BLaER1 (cell line): ENCODE data around the gene PLCL2.
"Not testable (repeated sequence)": the region's sequence is repeated elsewhere in the genome, so short reads cannot be mapped to it uniquely, and the experiment has no call there.

Experiments used
- H3K27ac ChIP-seq: shearing (Covaris generic); formaldehyde crosslinking; 2 replicates; pipeline ENCODE4 v1.8.1; 2022
- H3K27me3 ChIP-seq: shearing (Covaris generic); formaldehyde crosslinking; 2 replicates; pipeline ENCODE4 v1.8.1; 2022
- H3K36me3 ChIP-seq: shearing (Covaris generic); formaldehyde crosslinking; 2 replicates; pipeline ENCODE4 v1.8.1; 2022
- H3K4me1 ChIP-seq: shearing (Covaris generic); formaldehyde crosslinking; 2 replicates; pipeline ENCODE4 v1.8.1; 2022
- H3K4me2 ChIP-seq: shearing (Covaris generic); formaldehyde crosslinking; 2 replicates; pipeline ENCODE4 v1.8.1; 2022
- H3K4me3 ChIP-seq: shearing (Covaris generic); formaldehyde crosslinking; 2 replicates; pipeline ENCODE4 v1.8.1; 2022
- H3K9ac ChIP-seq: shearing (Covaris generic); formaldehyde crosslinking; 2 replicates; pipeline ENCODE4 v1.8.1; 2022
- H3K9me3 ChIP-seq: shearing (Covaris generic); formaldehyde crosslinking; 2 replicates; pipeline ENCODE4 v1.8.1; 2022
- H4K20me1 ChIP-seq: shearing (Covaris generic); formaldehyde crosslinking; 2 replicates; pipeline ENCODE4 v1.8.1; 2022
- Cebpa-rat ChIP-seq: shearing (Covaris generic); IDR thresholded peaks from 2 replicates; pipeline ENCODE4 v1.8.1; 2022

The PLCL2 gene

GRCh38 chr3:17118771-17119170 lies 234.0 kb downstream of the PLCL2 start:
- H3K4me1 ChIP-seq: no peaks in the 10 kb centered on the region
- no peak for TF ChIP-seq Cebpa-rat
- no peaks in the 10 kb centered on the region for H3K27me3 ChIP-seq
- H4K20me1 ChIP-seq: no peaks in the 10 kb centered on the region
- H3K36me3 ChIP-seq: no peaks in the 10 kb centered on the region
- no peak overlapping the region for H3K4me2 ChIP-seq
- H3K9ac ChIP-seq: no peak overlapping the region
- H3K9me3 ChIP-seq: no peaks in the 10 kb centered on the region
- no peak overlapping the region for H3K4me3 ChIP-seq
- H3K27ac ChIP-seq: no peak overlapping the region

DNA sequence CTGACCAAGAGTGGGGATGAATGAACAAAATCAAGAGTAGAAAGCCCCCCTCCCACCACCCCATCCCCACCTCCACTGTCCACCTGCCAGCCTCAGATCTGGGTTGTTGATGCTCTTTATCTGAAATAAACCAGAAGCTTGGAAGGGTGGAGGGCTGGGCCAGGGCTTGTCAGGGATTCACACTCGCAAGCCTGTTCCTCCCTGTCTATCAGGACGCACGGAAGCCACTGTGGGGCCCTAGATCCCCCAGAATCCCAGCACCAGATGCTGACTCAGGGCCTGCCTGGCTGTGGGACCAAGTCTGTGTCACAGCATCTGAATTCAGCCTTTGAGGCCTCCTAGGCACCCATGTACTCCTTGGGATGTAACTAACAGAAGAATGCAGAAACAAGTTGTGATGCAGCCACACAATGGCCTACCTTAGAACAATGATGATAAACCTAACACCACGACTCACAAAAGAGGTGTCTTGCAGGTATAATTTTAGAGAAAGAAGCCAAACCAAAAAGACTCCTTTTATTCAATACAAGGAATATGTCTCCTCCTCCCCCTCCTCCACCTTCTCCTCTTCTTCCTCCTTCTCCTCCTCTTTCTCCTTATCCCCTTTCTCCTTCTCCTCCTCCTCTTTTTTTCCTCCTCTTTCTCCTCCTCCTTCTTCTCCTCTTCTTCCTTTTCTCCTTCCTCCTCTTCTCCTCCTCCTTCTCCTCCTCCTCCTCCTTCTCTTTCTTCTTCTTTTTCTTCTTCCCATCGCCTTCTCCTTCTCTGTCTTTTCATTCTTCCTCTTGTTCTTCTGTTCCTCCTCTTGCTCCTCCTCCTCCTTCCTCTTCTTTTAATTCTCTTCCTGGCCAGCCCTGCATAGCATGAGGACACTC lies 234.7 kb downstream of the PLCL2 start:
- H3K36me3 ChIP-seq: no peaks in the 10 kb centered on the region
- no peak overlapping the region for H3K4me2 ChIP-seq
- no peaks in the 10 kb centered on the region for H3K27me3 ChIP-seq
- no peak overlapping the region for H3K4me3 ChIP-seq
- no peak overlapping the region for H3K9ac ChIP-seq
- H3K27ac ChIP-seq: no peak overlapping the region
- no peaks in the 10 kb centered on the region for H3K9me3 ChIP-seq
- no peak for TF ChIP-seq Cebpa-rat
- H3K4me1 ChIP-seq: no peaks in the 10 kb centered on the region
- no peaks in the 10 kb centered on the region for H4K20me1 ChIP-seq

DNA sequence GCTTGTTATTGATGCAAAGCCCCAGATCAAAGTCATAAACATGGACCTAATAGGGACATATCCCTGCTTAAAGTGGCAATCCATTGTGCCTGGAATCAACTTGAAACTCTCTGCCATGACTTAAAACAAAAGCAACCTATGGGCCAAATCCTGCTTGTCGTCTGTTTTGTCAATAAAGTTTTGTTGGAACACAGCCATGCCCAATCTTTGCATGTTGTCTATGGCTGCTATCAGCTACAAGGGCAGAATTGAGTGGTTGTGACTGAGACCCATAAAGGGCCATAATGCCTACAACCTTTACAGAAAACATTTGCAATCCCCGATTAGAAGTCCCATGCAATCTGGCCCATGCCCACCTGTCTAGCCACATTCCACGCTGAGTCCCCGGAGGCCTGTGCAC lies 235.4 kb downstream of the PLCL2 start:
- H3K4me2 ChIP-seq: no peak overlapping the region
- H3K27me3 ChIP-seq: no peaks in the 10 kb centered on the region
- H3K4me3 ChIP-seq: no peak overlapping the region
- H3K9ac ChIP-seq: no peak overlapping the region
- TF ChIP-seq Cebpa-rat: no peak
- H3K4me1 ChIP-seq: no peaks in the 10 kb centered on the region
- no peak overlapping the region for H3K27ac ChIP-seq
- no peaks in the 10 kb centered on the region for H3K36me3 ChIP-seq
- no peaks in the 10 kb centered on the region for H3K9me3 ChIP-seq
- H4K20me1 ChIP-seq: no peaks in the 10 kb centered on the region

DNA sequence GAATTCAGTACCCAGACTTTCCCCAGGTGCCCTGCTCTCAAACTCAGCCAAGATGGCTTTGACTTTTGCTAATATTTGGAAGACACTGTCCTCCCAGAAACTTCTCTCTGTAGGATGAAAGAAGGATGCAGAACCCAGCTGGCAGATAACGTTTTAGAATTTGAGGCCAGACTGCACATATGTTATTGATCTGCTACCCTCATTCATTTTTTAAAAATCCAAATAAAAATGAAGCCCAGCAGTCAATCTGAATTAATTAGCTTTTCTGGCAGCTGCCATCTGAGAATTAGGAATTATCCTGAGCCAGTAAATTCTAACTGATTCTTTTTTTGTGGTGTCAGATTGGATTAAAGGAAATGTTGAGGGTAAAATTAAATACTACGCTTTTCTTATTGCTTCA lies 236.6 kb downstream of the PLCL2 start:
- H3K9me3 ChIP-seq: no peaks in the 10 kb centered on the region
- H3K27ac ChIP-seq: no peak overlapping the region
- no peaks in the 10 kb centered on the region for H3K36me3 ChIP-seq
- H4K20me1 ChIP-seq: no peaks in the 10 kb centered on the region
- no peak overlapping the region for H3K9ac ChIP-seq
- H3K4me2 ChIP-seq: no peak overlapping the region
- H3K4me3 ChIP-seq: no peak overlapping the region
- no peaks in the 10 kb centered on the region for H3K4me1 ChIP-seq
- no peak for TF ChIP-seq Cebpa-rat
- H3K27me3 ChIP-seq: no peaks in the 10 kb centered on the region

- Histone ChIP-seq H3K36me3 (no peaks in the 10 kb centered on the region), H3K4me2 (no peak overlapping the region), H3K9ac (no peak overlapping the region), H4K20me1 (no peaks in the 10 kb centered on the region), H3K4me1 (no peaks in the 10 kb centered on the region), H3K27me3 (no peaks in the 10 kb centered on the region), H3K9me3 (peaks cover 5% of the 10 kb centered on the region; the same call in 1 of the 2 replicates), H3K4me3 (no peak overlapping the region), H3K27ac (no peak overlapping the region)
- no peak for TF ChIP-seq Cebpa-rat
Observed at GRCh38 chr3:17122758-17123157, 238.0 kb downstream of the PLCL2 start.

GRCh38 chr3:17125738-17126442 lies 241.1 kb downstream of the PLCL2 start:
- Histone ChIP-seq H4K20me1 (no peaks in the 10 kb centered on the region), H3K9ac (no peak overlapping the region), H3K4me1 (no peaks in the 10 kb centered on the region), H3K4me2 (no peak overlapping the region), H3K9me3 (peaks cover 22% of the 10 kb centered on the region), H3K27me3 (no peaks in the 10 kb centered on the region), H3K36me3 (no peaks in the 10 kb centered on the region), H3K27ac (no peak overlapping the region), H3K4me3 (no peak overlapping the region)
- TF ChIP-seq Cebpa-rat: no peak

DNA sequence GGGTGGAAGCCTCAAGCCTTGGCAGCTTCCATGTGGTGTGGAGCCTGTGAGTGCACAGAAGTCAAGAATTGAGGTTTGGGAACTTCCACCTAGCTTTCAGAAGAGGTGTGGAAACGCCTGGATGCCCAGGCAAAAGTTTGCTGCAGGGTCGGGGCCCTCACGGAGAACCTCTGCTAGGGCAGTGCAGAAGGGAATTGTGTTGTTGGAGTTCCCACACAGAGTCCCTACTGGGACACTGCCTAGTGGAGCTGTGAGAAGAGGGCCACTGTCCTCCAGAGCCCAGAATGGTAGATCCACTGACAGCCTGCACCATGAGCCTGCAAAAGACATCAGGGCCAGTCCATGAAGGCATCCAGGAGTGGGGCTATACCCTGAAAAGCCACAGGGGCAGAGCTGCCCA lies 243.9 kb downstream of the PLCL2 start:
- H4K20me1 ChIP-seq, H3K4me1 ChIP-seq, H3K9ac ChIP-seq, H3K4me3 ChIP-seq, H3K27me3 ChIP-seq, H3K27ac ChIP-seq, H3K36me3 ChIP-seq, H3K4me2 ChIP-seq: not testable (repeated sequence)
- peaks cover 22% of the 10 kb centered on the region for H3K9me3 ChIP-seq

DNA sequence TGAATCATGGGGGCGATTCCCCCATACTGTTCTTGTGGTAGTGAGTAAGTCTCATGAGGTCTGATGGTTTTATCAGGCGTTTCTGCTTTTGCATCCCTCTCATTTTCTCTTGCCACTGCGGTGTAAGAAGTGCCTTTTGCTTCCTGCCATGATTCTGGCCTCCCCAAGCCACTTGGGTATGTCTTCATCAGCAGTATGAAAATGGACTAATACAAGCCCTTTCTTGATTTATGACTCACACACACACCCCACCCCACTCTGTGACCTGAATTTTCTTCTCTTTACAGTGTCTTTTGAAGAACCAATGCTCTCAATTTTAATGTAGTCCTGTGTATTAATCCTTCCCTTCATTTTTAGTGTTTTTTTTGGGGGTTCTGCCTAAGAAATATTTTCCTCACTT lies 244.8 kb downstream of the PLCL2 start:
- H3K9ac ChIP-seq: no peak overlapping the region
- no peak for TF ChIP-seq Cebpa-rat
- peaks cover 22% of the 10 kb centered on the region for H3K9me3 ChIP-seq
- no peaks in the 10 kb centered on the region for H3K27me3 ChIP-seq
- H3K4me2 ChIP-seq: no peak overlapping the region
- H3K27ac ChIP-seq: no peak overlapping the region
- no peak overlapping the region for H3K4me3 ChIP-seq
- no peaks in the 10 kb centered on the region for H3K4me1 ChIP-seq
- no peaks in the 10 kb centered on the region for H4K20me1 ChIP-seq
- no peaks in the 10 kb centered on the region for H3K36me3 ChIP-seq

- Histone ChIP-seq H3K9ac (no peak overlapping the region), H3K27ac (no peak overlapping the region), H3K4me2 (no peak overlapping the region), H3K27me3 (no peaks in the 10 kb centered on the region), H3K36me3 (no peaks in the 10 kb centered on the region), H3K9me3 (peaks cover 22% of the 10 kb centered on the region), H3K4me1 (no peaks in the 10 kb centered on the region), H3K4me3 (no peak overlapping the region), H4K20me1 (no peaks in the 10 kb centered on the region)
- no peak for TF ChIP-seq Cebpa-rat
Observed at GRCh38 chr3:17130956-17131355, 246.2 kb downstream of the PLCL2 start.

DNA sequence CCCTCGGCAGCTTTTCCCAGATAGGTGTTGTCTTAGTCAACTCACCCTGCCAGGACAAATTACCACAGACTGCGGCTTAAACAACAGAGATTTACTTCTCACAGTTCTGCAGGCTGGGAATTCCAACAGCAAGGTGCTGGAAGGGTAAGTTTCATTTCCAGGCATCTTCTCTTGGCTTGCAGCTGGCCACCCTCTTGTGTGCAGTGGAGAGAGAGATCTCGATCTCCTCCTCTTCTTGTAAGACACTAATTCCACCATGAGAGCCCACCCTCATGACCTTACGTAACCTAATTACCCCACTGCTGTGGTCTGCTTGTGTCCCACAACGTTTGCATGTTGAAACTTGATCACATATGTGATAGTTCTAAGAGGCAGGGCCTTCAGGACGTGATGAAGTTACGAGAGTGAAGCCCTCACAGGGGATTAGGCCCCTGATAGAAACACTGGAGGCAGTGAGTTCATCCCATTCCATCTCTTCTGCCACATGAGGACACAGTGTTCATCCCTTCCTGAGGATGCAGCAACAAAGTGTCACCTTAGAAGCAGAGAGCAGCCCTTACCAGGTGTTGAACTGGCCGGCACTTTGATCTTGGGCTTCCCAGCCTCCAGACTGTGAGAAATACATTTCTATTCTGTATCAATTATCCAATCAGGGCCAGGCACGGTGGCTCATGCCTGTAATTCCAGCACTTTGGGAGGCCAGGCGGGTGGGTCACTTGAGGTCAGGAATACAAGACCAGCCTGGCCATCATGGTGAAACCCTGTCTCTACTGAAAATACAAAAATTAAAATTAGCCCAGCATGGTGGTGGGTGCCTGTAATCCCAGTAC lies 247.7 kb downstream of the PLCL2 start:
- peaks cover 20% of the 10 kb centered on the region for H3K9me3 ChIP-seq
- no peaks in the 10 kb centered on the region for H3K4me1 ChIP-seq
- no peaks in the 10 kb centered on the region for H3K36me3 ChIP-seq
- TF ChIP-seq Cebpa-rat: no peak
- H4K20me1 ChIP-seq: no peaks in the 10 kb centered on the region
- no peak overlapping the region for H3K27ac ChIP-seq
- no peak overlapping the region for H3K4me3 ChIP-seq
- no peak overlapping the region for H3K4me2 ChIP-seq
- no peak overlapping the region for H3K9ac ChIP-seq
- H3K27me3 ChIP-seq: no peaks in the 10 kb centered on the region
